NCI-H146 treated with DMSO at 0.1 percent for 48 hours (cell line): ENCODE results near the gene RPL19.
"Not testable (repeated sequence)": the region's sequence is repeated elsewhere in the genome, so short reads cannot be mapped to it uniquely, and the experiment has no call there.

Experiments
- DNase-seq: peaks from one replicate; lab custom pipeline; 2025; ENCODE audit not compliant: unreplicated experiment; lab: John Stamatoyannopoulos, UW

Gene RPL19

GRCh38 chr17:39240631-39241030 is 40.5 kb downstream of the RPL19 start:
- DNase-seq, result no peak

GRCh38 chr17:39243155-39243554 is 43.1 kb downstream of the RPL19 start:
- no peak for DNase-seq

- no peak for DNase-seq
These were observed 44.0 kb downstream of the RPL19 start for GRCh38 chr17:39244016-39244599.

GRCh38 chr17:39244600-39245570 is 44.8 kb downstream of the RPL19 start:
- peak; percentile 59 for DNase-seq

- no peak for DNase-seq
These were observed 46.2 kb downstream of the RPL19 start for GRCh38 chr17:39246274-39246673.

DNA sequence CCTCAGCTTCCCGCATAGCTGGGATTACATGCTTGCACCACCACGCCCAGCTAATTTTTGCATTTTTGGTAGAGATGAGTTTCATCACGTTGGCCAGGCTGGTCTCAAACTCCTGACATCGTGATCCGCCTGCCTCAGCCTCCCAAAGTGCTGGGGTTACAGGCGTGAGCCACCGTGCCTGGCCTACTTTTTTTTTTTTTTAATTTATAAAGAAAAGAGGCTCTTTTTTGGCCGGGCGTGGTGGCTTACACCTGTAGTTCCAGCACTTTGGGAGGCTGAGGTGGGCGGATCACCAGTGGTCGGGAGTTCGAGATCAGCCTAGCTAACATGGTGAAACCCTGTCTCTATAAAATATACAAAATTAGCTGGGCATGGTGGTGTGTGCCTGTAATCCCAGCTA is 50.0 kb downstream of the RPL19 start:
- DNase-seq, result not testable (repeated sequence)

- no peak for DNase-seq
These were observed 51.9 kb downstream of the RPL19 start for GRCh38 chr17:39251997-39252396.

- DNase-seq, result no peak
These were observed 52.8 kb downstream of the RPL19 start for GRCh38 chr17:39252788-39253460.
